H9 (cell line): Measurements from ENCODE around the gene MORF4L2. TPM values are rescaled to one million over a fixed set of nuclear protein-coding genes. Genes with fewer than 3 reads are reported as not detected.

Experiments
- DNase-seq: peaks from one replicate; pipeline ENCODE4 v3.0.0-alpha.2; 2017
- H2AFZ ChIP-seq: one replicate; pipeline ENCODE4 v1.6.1; 2013; ENCODE audit warnings: mild to moderate bottlenecking, low read length, control low read depth, moderate library complexity
- H2AK5ac ChIP-seq: 2 replicates; pipeline ENCODE4 v1.6.1; 2013; ENCODE audit warnings: low read length, control low read depth, mixed read lengths; ENCODE audit not compliant: insufficient read length
- H2BK120ac ChIP-seq: one replicate; pipeline ENCODE4 v1.6.1; 2013; ENCODE audit warnings: low read depth, mild to moderate bottlenecking, low read length, control low read depth, inconsistent platforms; ENCODE audit not compliant: poor library complexity, severe bottlenecking
- H2BK12ac ChIP-seq: 2 replicates; pipeline ENCODE4 v1.6.1; 2013; ENCODE audit warnings: low read length, control low read depth, mixed read lengths, low read depth; ENCODE audit not compliant: insufficient read length
- H2BK15ac ChIP-seq: 2 replicates; pipeline ENCODE4 v1.6.1; 2013; ENCODE audit warnings: low read depth, low read length, control low read depth
- H2BK20ac ChIP-seq: one replicate; pipeline ENCODE4 v1.6.1; 2013; ENCODE audit warnings: low read depth, mild to moderate bottlenecking, low read length, control low read depth, inconsistent platforms; ENCODE audit not compliant: poor library complexity, severe bottlenecking
- H2BK5ac ChIP-seq: 2 replicates; pipeline ENCODE4 v1.6.1; 2013; ENCODE audit warnings: low read length, control low read depth, mixed read lengths; ENCODE audit not compliant: insufficient read length
- H3K14ac ChIP-seq: 2 replicates; pipeline ENCODE4 v1.6.1; 2013; ENCODE audit warnings: low read length, control low read depth; ENCODE audit not compliant: insufficient read depth
- H3K18ac ChIP-seq: 2 replicates; pipeline ENCODE4 v1.6.1; 2013; ENCODE audit warnings: low read depth, mild to moderate bottlenecking, mixed read lengths, low read length, control low read depth; ENCODE audit not compliant: insufficient read length
- H3K23ac ChIP-seq: 2 replicates; pipeline ENCODE4 v1.6.1; 2013; ENCODE audit warnings: low read length, control low read depth, mixed read lengths, low read depth; ENCODE audit not compliant: insufficient read length
- H3K23me2 ChIP-seq: 2 replicates; pipeline ENCODE4 v1.6.1; 2013; ENCODE audit warnings: low read depth, mild to moderate bottlenecking, mixed read lengths, low read length, control low read depth; ENCODE audit not compliant: insufficient read length, poor library complexity, severe bottlenecking
- H3K27ac ChIP-seq: 2 replicates; pipeline ENCODE4 v1.5.1; 2013; ENCODE audit warnings: low read length, control low read depth, mixed read lengths, low read depth; ENCODE audit not compliant: insufficient read length
- H3K27me3 ChIP-seq: 2 replicates; pipeline ENCODE4 v1.6.1; 2013; ENCODE audit warnings: low read length, control low read depth, inconsistent platforms; ENCODE audit not compliant: insufficient read depth
- H3K4ac ChIP-seq: 2 replicates; pipeline ENCODE4 v1.6.1; 2013; ENCODE audit warnings: low read depth, mild to moderate bottlenecking, control low read depth, inconsistent platforms, low read length, moderate library complexity
- H3K4me1 ChIP-seq: 2 replicates; pipeline ENCODE4 v1.6.1; 2013; ENCODE audit warnings: low read length, control low read depth, inconsistent platforms; ENCODE audit not compliant: insufficient read depth
- H3K4me2 ChIP-seq: 2 replicates; pipeline ENCODE4 v1.6.1; 2013; ENCODE audit warnings: low read length, control low read depth, mixed read lengths; ENCODE audit not compliant: insufficient read length, insufficient read depth
- H3K56ac ChIP-seq: 2 replicates; pipeline ENCODE4 v1.6.1; 2013; ENCODE audit warnings: low read depth, mild to moderate bottlenecking, mixed read lengths, low read length, control low read depth; ENCODE audit not compliant: insufficient read length
- H3K79me1 ChIP-seq: 2 replicates; pipeline ENCODE4 v1.6.1; 2013; ENCODE audit warnings: low read depth, mild to moderate bottlenecking, moderate library complexity, low read length, control low read depth, inconsistent platforms; ENCODE audit not compliant: insufficient read depth, poor library complexity, severe bottlenecking
- H3K79me2 ChIP-seq: 2 replicates; pipeline ENCODE4 v1.6.1; 2013; ENCODE audit warnings: low read length, control low read depth, inconsistent platforms; ENCODE audit not compliant: insufficient read depth
- H3K9ac ChIP-seq: 2 replicates; pipeline ENCODE4 v1.6.1; 2013; ENCODE audit warnings: low read length, control low read depth, mixed read lengths; ENCODE audit not compliant: insufficient read length; ENCODE audit errors: extremely low read depth
- H3K9me3 ChIP-seq: one replicate; pipeline ENCODE4 v1.6.1; 2013; ENCODE audit warnings: low read depth, low read length, inconsistent platforms; ENCODE audit not compliant: control insufficient read depth
- H3T11ph ChIP-seq: one replicate; pipeline ENCODE4 v1.6.1; 2013; ENCODE audit warnings: mild to moderate bottlenecking, low read length, control low read depth, inconsistent platforms
- H4K20me1 ChIP-seq: one replicate; pipeline ENCODE4 v1.6.1; 2013; ENCODE audit not compliant: control insufficient read depth, insufficient read length, insufficient read depth
- H4K5ac ChIP-seq: 2 replicates; pipeline ENCODE4 v1.6.1; 2013; ENCODE audit warnings: low read depth, mild to moderate bottlenecking, mixed read lengths, low read length, control low read depth; ENCODE audit not compliant: insufficient read length
- H4K8ac ChIP-seq: replicated peaks from 2 replicates; pipeline ENCODE4 v1.6.1; 2013; ENCODE audit warnings: low read length, control low read depth, mixed read lengths, low read depth; ENCODE audit not compliant: insufficient read length
- H4K91ac ChIP-seq: 2 replicates; pipeline ENCODE4 v1.6.1; 2013; ENCODE audit warnings: low read depth, mild to moderate bottlenecking, moderate library complexity, mixed read lengths, low read length, control low read depth; ENCODE audit not compliant: insufficient read length
- H3K27ac Mint-ChIP-seq, 3 experiments: 2 replicates in 2 of 3; 3 replicates in 1 of 3; pipeline ENCODE4 v1.8.0; 2020 to 2021; ENCODE audit warnings: mixed read lengths in 3 of 3, mild to moderate bottlenecking in 1 of 3, moderate library complexity in 1 of 3
- H3K27me3 Mint-ChIP-seq: 2 replicates; pipeline ENCODE4 v1.8.0; 2021; ENCODE audit warnings: low read depth, mild to moderate bottlenecking, moderate library complexity, mixed read lengths
- H3K36me3 Mint-ChIP-seq, 3 experiments: 2 replicates in 2 of 3; 3 replicates in 1 of 3; pipeline ENCODE4 v1.8.0; 2020 to 2021; ENCODE audit warnings: low read depth in 3 of 3, mixed read lengths in 3 of 3; ENCODE audit not compliant: insufficient read depth in 1 of 3
- H3K4me1 Mint-ChIP-seq, 2 experiments: 2 replicates each; pipeline ENCODE4 v1.8.0; 2020; ENCODE audit warnings: mixed read lengths in 2 of 2
- H3K4me3 Mint-ChIP-seq, 2 experiments: 2 replicates in 1 of 2; 3 replicates in 1 of 2; pipeline ENCODE4 v1.8.0; 2020 to 2021; ENCODE audit warnings: mild to moderate bottlenecking in 2 of 2, mixed read lengths in 2 of 2, moderate library complexity in 1 of 2
- H3K9me3 Mint-ChIP-seq, 2 experiments: 2 replicates in 1 of 2; 3 replicates in 1 of 2; pipeline ENCODE4 v1.8.0; 2020; ENCODE audit warnings: mild to moderate bottlenecking in 2 of 2, mixed read lengths in 2 of 2, moderate library complexity in 1 of 2
- CTCF ChIP-seq: fragments of 200-600 bp; sonication (generic); conservative IDR thresholded peaks from 3 replicates; pipeline ENCODE4 v1.8.0; 2021; ENCODE audit warnings: antibody characterized with exemption, mild to moderate bottlenecking
- WGBS: extraction: QIAGEN DNeasy Blood & Tissue Kit; methylation state at CpG from one replicate; pipeline ENCODE4 v1.1.7; 2013; ENCODE audit warnings: missing lambda C conversion rate, low lambda C conversion rate, mixed read lengths; ENCODE audit not compliant: insufficient read length; ENCODE audit errors: extremely low coverage; 5-methylcytosine and 5-hydroxymethylcytosine counted together
- total RNA-seq: library from RNA; stranded (reverse); gene quantifications from 2 replicates; pipeline ENCODE4 v1.2.1, GENCODE V29; 2021

MORF4L2 gene
- total RNA-seq, 1 experiment from 2014 or later, result 378 TPM

GRCh38 chrX:103685396-103685795 is 1.1 kb downstream of the MORF4L2 start:
- no CpG with 5 or more reads among the region's 5 CpGs for WGBS
- H3K79me2 ChIP-seq, result peaks cover 7% of the 10 kb centered on the region; the same call in 1 of the 2 replicates
- no peak overlapping the region for H4K5ac ChIP-seq
- Mint-ChIP-seq H3K4me1 (peaks cover 0 to 5% of the 10 kb centered on the region in 2 experiments; a peak in 2 of 4 replicates), H3K4me3 (no peak overlapping the region), H3K36me3 (peaks cover 12 to 49% (median 28%) of the 10 kb centered on the region in 3 experiments; a peak in 6 of 7 replicates), H3K27ac (peak overlapping the region; percentile 93 to 95 (median 94); a peak in 5 of 7 replicates), H3K9me3 (peaks cover 0 to 15% of the 10 kb centered on the region in 2 experiments; a peak in 2 of 5 replicates), H3K27me3 (no peaks in the 10 kb centered on the region)
- no peaks in the 10 kb centered on the region for H4K20me1 ChIP-seq
- peaks cover 9% of the 10 kb centered on the region for H3K23me2 ChIP-seq
- no peak overlapping the region for H3K23ac ChIP-seq
- peak overlapping the region; percentile 29 for H3K4me2 ChIP-seq
- no peak overlapping the region for H2BK5ac ChIP-seq
- TF ChIP-seq CTCF, result no peak
- H3K18ac ChIP-seq, result no peak overlapping the region
- no peak overlapping the region for H3K56ac ChIP-seq
- no peak overlapping the region for H2BK120ac ChIP-seq
- H3K4ac ChIP-seq, result no peak overlapping the region
- no peak overlapping the region for H2BK12ac ChIP-seq
- H2BK20ac ChIP-seq, result no peak overlapping the region
- H3K4me1 ChIP-seq, result no peaks in the 10 kb centered on the region
- no peak overlapping the region for H4K91ac ChIP-seq
- no peak for DNase-seq
- H2AK5ac ChIP-seq, result no peak overlapping the region
- H3K14ac ChIP-seq, result no peak overlapping the region
- no peaks in the 10 kb centered on the region for H3K9me3 ChIP-seq
- H2BK15ac ChIP-seq, result no peak overlapping the region
- H3K9ac ChIP-seq, result peak overlapping the region; percentile 98
- H3K27me3 ChIP-seq, result no peaks in the 10 kb centered on the region
- H4K8ac ChIP-seq, result no peak overlapping the region
- no peak overlapping the region for H2AFZ ChIP-seq
- no peak overlapping the region for H3T11ph ChIP-seq
- H3K79me1 ChIP-seq, result peaks cover 3% of the 10 kb centered on the region
- H3K27ac ChIP-seq, result no peak overlapping the region
